RPMI7951 (cell line): ENCODE results near the gene KLHL11. TPM values are rescaled to one million over a fixed set of nuclear protein-coding genes. Genes with fewer than 3 reads are reported as not detected.
"Not testable (repeated sequence)": the region's sequence is repeated elsewhere in the genome, so short reads cannot be mapped to it uniquely, and the experiment has no call there.

Experiments
- DNase-seq: peaks from one replicate; pipeline ENCODE4 v3.0.0-alpha.2; 2012; ENCODE audit warnings: low read depth
- total RNA-seq: library from RNA; depleted of rRNA; stranded (reverse); fragments of >200 nt; shearing (Covaris generic); gene quantifications from 2 replicates; pipeline ENCODE4 v1.2.3, GENCODE V29; 2014

KLHL11 gene
- total RNA-seq, 1 experiment from 2014 or later, result 11.8 TPM

DNA sequence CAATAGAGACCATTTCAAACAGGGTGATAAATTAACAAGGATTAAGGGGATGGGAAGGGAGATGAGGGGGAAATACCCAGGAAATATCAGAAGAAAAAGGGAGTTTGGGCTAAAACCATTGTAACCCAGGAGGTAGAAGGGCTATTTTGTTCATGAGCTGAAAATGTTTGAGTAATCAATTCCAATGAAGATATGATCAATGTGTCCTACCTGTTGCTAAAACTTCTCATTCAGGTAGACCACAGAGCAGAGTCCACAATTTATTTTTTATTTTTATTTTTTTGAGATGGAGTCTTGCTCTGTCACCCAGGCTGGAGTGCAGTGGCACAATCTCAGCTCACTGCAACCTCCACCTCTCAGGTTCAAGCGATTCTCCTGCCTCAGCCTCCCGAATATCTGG, 25.8 kb downstream of the KLHL11 start:
- DNase-seq, result not testable (repeated sequence)

DNA sequence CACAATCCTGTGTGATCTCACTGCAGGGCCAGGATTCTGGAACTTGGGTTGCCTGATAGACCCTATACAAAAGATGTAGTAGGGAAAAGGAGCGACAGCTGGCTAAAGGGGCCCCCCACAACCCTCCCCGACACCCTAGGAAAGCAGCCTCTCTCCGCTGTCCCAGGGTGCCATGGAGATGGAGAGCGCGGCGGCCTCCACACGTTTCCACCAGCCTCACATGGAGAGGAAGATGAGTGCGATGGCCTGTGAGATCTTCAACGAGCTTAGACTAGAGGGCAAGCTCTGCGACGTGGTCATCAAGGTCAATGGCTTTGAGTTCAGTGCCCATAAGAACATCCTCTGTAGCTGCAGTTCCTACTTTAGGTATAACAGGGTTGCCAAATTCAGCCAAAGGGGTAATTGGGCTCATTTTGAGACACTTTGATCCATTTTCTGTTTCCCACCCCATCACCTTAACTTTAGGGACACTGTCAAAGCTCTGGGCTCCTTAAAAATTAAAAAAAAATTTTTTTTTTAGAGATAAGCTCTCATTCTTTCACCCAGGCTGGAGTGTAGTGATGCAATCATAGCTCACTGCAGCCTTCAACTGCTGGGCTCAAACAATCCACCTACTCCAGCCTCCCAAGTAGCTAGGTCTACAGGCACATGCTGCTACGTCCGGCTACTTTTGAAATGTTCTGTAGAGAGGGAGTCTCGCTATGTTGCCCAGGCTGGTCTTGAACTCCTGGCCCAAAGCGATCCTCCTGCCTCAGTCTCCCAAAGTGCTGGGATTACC, 27.3 kb downstream of the KLHL11 start, which contains the start of gene KLHL10:
Gene KLHL10, plus strand, starts transcription at position 65 of the 778 bp plus-strand sequence. Its CDS starts 108 bp downstream, at position 173.
- no peak for DNase-seq

DNA sequence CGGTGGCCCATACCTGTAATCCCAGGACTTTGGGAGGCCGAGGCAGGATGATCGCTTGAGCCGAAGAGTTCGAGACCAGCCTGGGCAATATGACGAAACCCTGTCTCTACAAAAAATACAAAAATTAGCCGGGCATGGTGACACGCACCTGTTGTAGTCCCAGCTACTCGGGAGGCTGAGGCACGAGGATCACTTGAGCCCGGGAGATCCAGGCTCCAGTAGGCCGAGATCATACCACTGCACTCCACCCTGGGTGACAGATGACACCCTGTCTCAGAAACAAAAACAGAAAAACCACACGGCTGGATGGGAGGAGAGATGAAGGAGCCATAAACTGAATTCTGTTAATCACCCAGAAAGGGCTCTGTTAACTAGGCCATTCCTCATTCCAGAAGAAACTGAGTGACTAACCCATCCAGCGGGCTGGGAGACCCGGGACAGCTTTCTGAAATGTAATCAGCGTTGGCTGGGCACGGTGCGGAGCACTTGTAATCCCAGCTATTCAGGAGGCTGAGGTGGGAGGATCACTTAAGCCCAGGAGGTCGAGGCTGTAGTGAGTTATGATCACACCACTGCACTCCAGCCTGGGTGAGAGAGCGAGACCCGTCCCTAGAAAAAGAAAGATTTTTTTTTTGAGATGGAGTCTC, 28.6 kb downstream of the KLHL11 start:
- peak; percentile 14 for DNase-seq

DNA sequence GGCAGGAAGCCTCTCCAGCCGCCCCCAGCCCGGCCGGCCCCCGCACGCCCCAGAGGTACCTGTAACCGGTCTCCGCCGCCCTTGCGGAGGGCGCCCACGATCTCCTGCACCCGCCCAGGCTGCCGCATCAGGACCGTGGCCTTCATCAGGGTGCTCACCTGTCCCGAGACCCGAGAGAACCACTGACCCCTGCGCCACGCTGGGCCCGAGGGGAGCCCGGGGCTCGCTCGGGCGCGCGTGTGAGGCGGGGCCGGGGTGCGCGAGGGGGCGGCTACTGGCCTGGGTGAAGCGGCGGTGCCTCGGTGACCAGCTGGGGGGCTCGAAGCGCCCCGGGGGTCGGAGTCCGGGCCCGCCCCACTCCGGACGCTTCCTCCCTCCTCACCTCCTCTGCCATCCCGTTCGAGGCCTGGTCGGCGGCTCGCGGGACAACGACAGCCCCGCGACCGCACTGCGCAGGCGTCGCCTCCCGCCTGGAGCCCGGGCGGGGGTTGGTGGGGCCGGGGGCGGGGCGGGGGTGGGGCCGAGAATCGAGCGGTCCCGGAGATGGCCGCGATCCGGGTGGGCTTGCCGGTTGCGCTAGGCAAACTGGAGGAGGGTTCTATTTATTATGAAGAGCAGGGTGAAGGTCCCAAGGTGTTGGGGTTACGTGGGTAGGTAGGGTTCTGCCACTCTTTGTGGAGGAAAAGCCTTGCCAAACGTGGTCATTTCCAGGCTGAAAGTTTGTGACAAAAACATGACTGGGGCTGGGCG, 29.2 kb downstream of the KLHL11 start, which contains the start of gene NT5C3B:
Gene NT5C3B, minus strand, starts transcription at position 433 of the 750 bp plus-strand sequence. Its CDS starts 39 bp downstream, at position 394.
- peak; percentile 48 for DNase-seq

DNA sequence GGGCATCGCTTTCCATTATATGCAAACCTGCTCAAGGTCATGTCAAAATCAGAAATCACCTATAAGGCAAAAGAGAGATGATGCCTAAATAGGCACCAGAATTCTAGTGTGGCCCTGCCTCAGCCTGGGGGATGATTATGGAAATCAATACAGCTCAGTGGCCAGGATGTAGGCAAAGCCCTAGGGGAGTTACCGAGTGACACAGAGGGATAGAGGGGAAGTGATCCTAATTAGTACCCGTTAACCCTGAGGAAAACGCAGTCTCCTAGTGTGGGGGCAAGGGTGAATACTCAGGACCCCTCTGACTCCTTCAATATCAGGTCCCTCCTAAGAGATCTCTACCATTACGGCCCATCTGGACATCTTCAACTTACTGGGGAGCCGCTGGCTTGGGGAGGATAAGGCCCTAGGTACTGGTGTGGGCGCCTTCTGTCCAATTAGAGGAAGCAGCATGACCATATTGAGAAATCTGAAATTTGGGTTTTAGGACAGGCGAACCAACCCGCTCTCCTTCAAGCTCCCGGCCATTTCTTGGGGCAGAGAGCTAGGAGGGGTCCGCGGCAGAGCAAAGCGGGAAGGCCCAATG, 29.9 kb downstream of the KLHL11 start:
- no peak for DNase-seq

GRCh38 chr17:41829961-41830360, 35.3 kb downstream of the KLHL11 start:
- not testable (repeated sequence) for DNase-seq

DNA sequence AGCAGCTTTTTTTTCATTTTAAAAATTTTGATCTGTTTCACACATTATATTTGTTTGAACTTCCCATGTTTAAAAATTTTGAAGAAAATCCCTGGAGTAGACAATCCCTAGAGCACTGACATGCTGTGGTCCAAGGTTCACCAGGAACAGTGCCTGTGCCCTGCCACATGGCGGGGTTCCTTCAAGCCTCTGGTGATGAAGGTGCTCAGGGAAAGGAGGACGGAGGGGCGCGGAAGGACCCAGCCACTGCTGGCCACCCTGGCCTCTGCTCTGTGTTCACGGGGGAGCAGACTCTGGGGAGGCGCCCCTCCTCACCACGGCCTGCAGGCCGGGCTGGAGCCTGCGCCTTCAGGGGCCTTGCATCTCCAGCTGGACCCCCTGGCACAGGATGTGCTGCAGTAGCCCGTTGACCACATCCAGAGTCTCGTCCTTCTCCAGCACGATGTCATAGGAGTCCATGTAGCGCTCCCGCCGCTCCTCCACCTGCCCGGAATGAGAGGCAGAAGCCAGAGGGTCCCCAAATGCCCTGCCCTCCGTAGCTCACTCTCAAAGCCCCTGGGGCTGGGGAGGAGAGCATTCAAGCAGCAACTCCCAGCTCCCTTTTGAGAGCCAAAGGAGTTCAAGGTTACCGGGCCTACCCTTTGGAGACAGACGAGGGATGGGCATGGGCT, 39.9 kb downstream of the KLHL11 start:
- no peak for DNase-seq

DNA sequence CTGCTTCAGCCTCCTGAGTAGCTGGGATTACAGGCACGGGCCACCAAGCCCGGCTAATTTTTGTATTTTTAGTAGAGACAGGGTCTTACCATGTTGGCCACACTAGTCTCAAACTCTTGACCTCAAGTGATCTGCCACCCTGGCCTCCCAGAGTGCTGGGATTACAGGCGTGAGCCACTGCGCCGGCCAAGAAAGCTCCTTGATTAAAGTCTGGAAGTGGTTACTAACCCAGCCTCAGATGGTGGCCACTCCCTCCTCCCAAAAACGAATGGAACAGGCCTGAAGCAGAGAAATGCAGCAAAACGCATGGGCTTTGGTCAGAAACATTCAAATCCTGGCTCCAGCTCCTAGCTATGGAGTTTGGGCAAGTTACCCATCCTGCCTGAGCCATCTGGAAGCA, 41.1 kb downstream of the KLHL11 start:
- no peak for DNase-seq

DNA sequence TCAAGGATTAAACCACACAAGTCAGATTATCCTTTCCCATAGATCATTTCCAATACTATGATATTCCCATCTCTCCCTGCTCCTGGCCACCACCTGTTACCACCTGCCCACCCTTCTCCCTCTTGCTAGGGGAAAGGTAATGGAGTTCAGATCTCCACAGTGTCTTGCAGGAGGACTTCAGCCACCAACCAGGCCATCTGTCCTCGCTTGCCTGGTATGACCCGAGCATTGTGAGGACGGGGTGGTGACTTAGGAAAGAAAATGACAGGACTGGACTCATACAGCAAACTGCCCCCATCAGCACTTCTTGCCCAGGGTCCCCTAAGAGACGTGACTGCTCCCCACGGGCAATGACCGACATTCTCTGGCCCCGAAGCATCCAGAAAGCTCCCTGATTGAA, 41.6 kb downstream of the KLHL11 start:
- no peak for DNase-seq

DNA sequence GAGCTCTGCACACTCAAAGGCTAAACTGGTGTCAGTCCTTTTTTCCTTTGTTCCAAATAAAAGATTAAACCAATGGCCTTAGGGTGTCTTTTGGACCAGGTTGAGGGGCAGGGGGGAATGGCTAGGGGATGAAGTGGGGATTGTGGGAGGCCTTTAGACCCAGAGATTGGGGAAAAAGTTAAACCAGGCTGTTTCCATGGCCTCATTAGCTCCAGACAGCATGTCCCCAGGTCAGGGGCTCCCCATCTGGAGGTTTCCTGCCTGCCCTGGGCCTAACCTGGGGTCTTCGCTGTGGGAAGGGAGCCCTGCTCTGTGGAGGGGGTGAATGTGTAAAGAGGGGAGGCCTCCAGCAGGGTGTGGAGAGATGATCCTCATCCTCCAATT, 42.1 kb downstream of the KLHL11 start:
- DNase-seq, result no peak

- DNase-seq, result no peak
Measured at GRCh38 chr17:41822216-41823140, 42.7 kb downstream of the KLHL11 start.

GRCh38 chr17:41821776-41822175, 43.4 kb downstream of the KLHL11 start:
- no peak for DNase-seq

DNA sequence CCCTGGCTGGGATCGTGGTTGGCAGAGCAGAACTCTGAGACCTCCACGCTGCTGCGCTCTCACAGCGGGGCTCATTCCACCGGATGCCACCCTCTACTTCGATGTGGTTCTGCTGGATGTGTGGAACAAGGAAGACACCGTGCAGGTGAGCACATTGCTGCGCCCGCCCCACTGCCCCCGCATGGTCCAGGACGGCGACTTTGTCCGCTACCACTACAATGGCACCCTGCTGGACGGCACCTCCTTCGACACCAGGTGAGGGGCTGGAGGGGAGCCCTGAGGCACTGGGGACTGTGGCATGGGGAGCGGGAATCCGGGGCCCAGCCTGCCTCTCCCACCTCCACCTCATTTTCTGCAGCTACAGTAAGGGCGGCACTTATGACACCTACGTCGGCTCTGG, 47.2 kb downstream of the KLHL11 start:
- DNase-seq, result no peak

GRCh38 chr17:41816637-41817320, 48.4 kb downstream of the KLHL11 start:
- DNase-seq, result no peak

GRCh38 chr17:41814195-41814594, 51.0 kb downstream of the KLHL11 start:
- DNase-seq, result no peak

- no peak for DNase-seq
Measured at GRCh38 chr17:41813699-41814124, 51.5 kb downstream of the KLHL11 start.

- no peak for DNase-seq
Measured at GRCh38 chr17:41813152-41813680, 52.0 kb downstream of the KLHL11 start.

GRCh38 chr17:41812381-41813151, 52.7 kb downstream of the KLHL11 start, which contains the start of gene FKBP10:
FKBP10 (plus strand) TSS chr17:41813004; CDS start chr17:41813035, 31 bp downstream.
- peak; percentile 82 for DNase-seq
